SK-N-DZ (cell line): Measurements from ENCODE around the gene STK10.

ENCODE experiments used
- DNase-seq: peaks from one replicate; pipeline ENCODE4 v3.0.0-alpha.2; 2015; ENCODE audit warnings: low spot score

The STK10 gene

GRCh38 chr5:172090976-172091547 is 97.0 kb downstream of the STK10 start:
- DNase-seq = no peak

GRCh38 chr5:172089298-172090117 is 98.5 kb downstream of the STK10 start:
- no peak for DNase-seq

GRCh38 chr5:172088801-172089200 is 99.2 kb downstream of the STK10 start:
- DNase-seq = no peak

GRCh38 chr5:172086194-172086975 is 101.6 kb downstream of the STK10 start:
- DNase-seq = no peak

- DNase-seq = no peak
These were observed 102.3 kb downstream of the STK10 start for GRCh38 chr5:172085738-172086137.

- DNase-seq = no peak
These were observed 105.8 kb downstream of the STK10 start for GRCh38 chr5:172082180-172082579.

GRCh38 chr5:172079876-172080275 is 108.1 kb downstream of the STK10 start:
- DNase-seq = no peak

GRCh38 chr5:172078726-172079345 is 109.2 kb downstream of the STK10 start:
- DNase-seq = no peak

- no peak for DNase-seq
These were observed 110.2 kb downstream of the STK10 start for GRCh38 chr5:172077664-172078425.

GRCh38 chr5:172076761-172077244 is 111.2 kb downstream of the STK10 start:
- DNase-seq = no peak

- DNase-seq = no peak
These were observed 112.4 kb downstream of the STK10 start for GRCh38 chr5:172075656-172076055.

- no peak for DNase-seq
These were observed 113.1 kb downstream of the STK10 start for GRCh38 chr5:172074896-172075295.

GRCh38 chr5:172071309-172071875 is 116.6 kb downstream of the STK10 start:
- no peak for DNase-seq

- no peak for DNase-seq
These were observed 122.5 kb downstream of the STK10 start for GRCh38 chr5:172065431-172066065.

- DNase-seq = no peak
These were observed 123.3 kb downstream of the STK10 start for GRCh38 chr5:172064766-172065165.

GRCh38 chr5:172064358-172064757 is 123.7 kb downstream of the STK10 start:
- DNase-seq = no peak

GRCh38 chr5:172063463-172064235 is 124.4 kb downstream of the STK10 start:
- no peak for DNase-seq

- no peak for DNase-seq
These were observed 128.3 kb downstream of the STK10 start for GRCh38 chr5:172059661-172060100.

- DNase-seq = no peak
These were observed 129.9 kb downstream of the STK10 start for GRCh38 chr5:172058088-172058487.
